ENCODE measurements around the gene PLEKHG2. TPM values are rescaled to one million over a fixed set of nuclear protein-coding genes. Genes with fewer than 3 reads are reported as not detected.

PLEKHG2 gene
- total and polyA plus RNA-seq, 9 of the 15 experiments (the other 6 are each of a cell fraction or from before 2014, with no cell fraction given): 0.98 to 45.7 (median 9.8) TPM

- TF ChIP-seq ZMIZ1 (IDR thresholded peaks at IDR 0.05; ENCODE audit: low read depth in 2 of 2, low read length in 2 of 2): peak in 1 of 2 experiments; percentile 57; a peak in 2 of 4 replicates
- TF ChIP-seq PURB (CRISPR knock-in tag; IDR thresholded peaks at IDR 0.05; ENCODE audit: low read depth): no peak
- peak; percentile 87 for TF ChIP-seq MBD2 (IDR thresholded peaks at IDR 0.05; ENCODE audit: borderline replicate concordance, low read depth)
- no peak for TF ChIP-seq PRMT5 (CRISPR knock-in tag; IDR thresholded peaks at IDR 0.05)
- TF ChIP-seq NR2C2 (CRISPR knock-in tag; IDR thresholded peaks at IDR 0.05): 0 out of 2 replicates have a peak, but pooled peaks have one; percentile 52
- peak; percentile 53; the same call in 1 of the 2 replicates for TF ChIP-seq NR2C2 (tag; IDR thresholded peaks at IDR 0.05)
- TF ChIP-seq DDX20 (tag; IDR thresholded peaks at IDR 0.05; ENCODE audit: low read depth): no peak
- TF ChIP-seq KLF16 (IDR thresholded peaks at IDR 0.05): no peak
- no peak for TF ChIP-seq ZNF431 (CRISPR knock-in tag; IDR thresholded peaks at IDR 0.05)
- TF ChIP-seq ZNF354B (CRISPR knock-in tag; IDR thresholded peaks at IDR 0.05): no peak
- TF ChIP-seq BRF2 (IDR thresholded peaks at IDR 0.05; ENCODE audit: borderline replicate concordance, insufficient read depth, insufficient read length): no peak
- TF ChIP-seq SNAPC5 (CRISPR knock-in tag; IDR thresholded peaks at IDR 0.05): no peak
Observed at GRCh38 chr19:39406656-39407409, 5.6 kb upstream of the PLEKHG2 start, which contains the start of gene ZFP36 (continued).
